OCI-LY7 (cell line): Measurements from ENCODE around the gene MAN1B1. TPM values are rescaled to one million over a fixed set of nuclear protein-coding genes. Genes with fewer than 3 reads are reported as not detected.
A peak's percentile ranks its signal among the peaks of the same experiment; 100 is the strongest.

Experiments used
- BruUV-seq: library from RNA; stranded (reverse); fragments of 400-500 nt; replicated peaks from 2 replicates; lab custom pipeline; 2021; lab: Mats Ljungman, UMichigan
- CTCF ChIA-PET: fragments of 300-600 bp; sonication (Branson Sonifier 250); formaldehyde crosslinking; loops from one replicate; lab custom pipeline; 2022; ENCODE audit warnings: antibody characterized with exemption; ENCODE audit not compliant: unreplicated experiment; lab: Charles Lee
- POLR2A ChIA-PET: fragments of 300-600 bp; sonication (Branson Sonifier 250); formaldehyde crosslinking; loops from one replicate; lab custom pipeline; 2022; ENCODE audit warnings: antibody characterized with exemption; lab: Charles Lee
- DNase-seq: peaks from one replicate; pipeline ENCODE4 v3.0.0-alpha.2; 2015; ENCODE audit warnings: low spot score
- H2AFZ ChIP-seq: fragments of 200-600 bp; sonication (generic), shearing (Covaris generic); 2 replicates; pipeline ENCODE4 v1.6.1; 2014; ENCODE audit warnings: mild to moderate bottlenecking, antibody characterized with exemption, low read length, moderate library complexity
- H3K27ac ChIP-seq: fragments of 200-600 bp; sonication (generic); 2 replicates; pipeline ENCODE4 v1.5.1; 2014; ENCODE audit warnings: mixed run types, low read depth, mild to moderate bottlenecking, moderate library complexity, low read length, inconsistent platforms; ENCODE audit not compliant: poor library complexity, severe bottlenecking
- H3K36me3 ChIP-seq: fragments of 200-600 bp; sonication (generic); 2 replicates; pipeline ENCODE4 v1.6.1; 2014; ENCODE audit warnings: mild to moderate bottlenecking, antibody characterized with exemption, low read length, moderate library complexity, mixed read lengths; ENCODE audit not compliant: insufficient read depth
- H3K4me1 ChIP-seq: fragments of 200-600 bp; sonication (generic); 2 replicates; pipeline ENCODE4 v1.5.1; 2014; ENCODE audit warnings: mild to moderate bottlenecking, low read length; ENCODE audit not compliant: insufficient read depth, poor library complexity, severe bottlenecking
- H3K4me2 ChIP-seq: fragments of 200-600 bp; sonication (generic); 2 replicates; pipeline ENCODE4 v1.6.1; 2014; ENCODE audit warnings: mild to moderate bottlenecking, low read length
- H3K4me3 ChIP-seq: fragments of 200-600 bp; sonication (generic); 2 replicates; pipeline ENCODE4 v1.5.1; 2014; ENCODE audit warnings: mild to moderate bottlenecking, low read depth, low read length; ENCODE audit not compliant: poor library complexity, severe bottlenecking
- H3K79me2 ChIP-seq: fragments of 200-600 bp; sonication (generic); 2 replicates; pipeline ENCODE4 v1.6.1; 2016; ENCODE audit warnings: low read depth, mild to moderate bottlenecking, low read length, moderate library complexity, mixed read lengths; ENCODE audit not compliant: insufficient read depth
- H3K9me2 ChIP-seq: fragments of 200-600 bp; sonication (generic); 2 replicates; pipeline ENCODE4 v1.6.1; 2016; ENCODE audit warnings: mild to moderate bottlenecking, low read length, mixed read lengths; ENCODE audit not compliant: insufficient read depth
- H3K9me3 ChIP-seq: fragments of 200-600 bp; sonication (generic); 2 replicates; pipeline ENCODE4 v1.6.1; 2014; ENCODE audit warnings: mild to moderate bottlenecking, mixed run types, low read length, mixed read lengths
- H4K20me1 ChIP-seq: fragments of 200-600 bp; sonication (generic); 2 replicates; pipeline ENCODE4 v1.6.1; 2014; ENCODE audit warnings: mild to moderate bottlenecking, antibody characterized with exemption, low read length, moderate library complexity, mixed read lengths; ENCODE audit not compliant: insufficient read depth
- CTCF ChIP-seq: fragments of 200-600 bp; sonication (generic); conservative IDR thresholded peaks from 2 replicates; pipeline ENCODE4 v1.5.1; 2014; ENCODE audit warnings: mild to moderate bottlenecking, antibody characterized with exemption, low read length, moderate library complexity, mixed read lengths
- EZH2phosphoT487 ChIP-seq: fragments of 200-600 bp; sonication (generic); IDR thresholded peaks from 2 replicates; pipeline ENCODE4 v1.6.1; 2018; ENCODE audit warnings: low read depth, borderline replicate concordance, mild to moderate bottlenecking, mixed run types, antibody characterized with exemption, low read length, moderate library complexity, mixed read lengths
- intact Hi-C: fragments of 100-400 bp; cut with micrococcal nuclease; formaldehyde crosslinking; loops from one replicate; pipeline ENCODE4 v1.10.0; 2022; ENCODE audit not compliant: unreplicated experiment
- total RNA-seq, 2 experiments: library from RNA; depleted of rRNA in 1 of 2; stranded (reverse); fragments of >200 nt in 1 of 2; shearing (Covaris generic) in 1 of 2; gene quantifications; 2 replicates each; pipeline ENCODE4 v1.2.3, GENCODE V29; 2014 to 2022

MAN1B1 gene
- total RNA-seq, 2 experiments from 2014 or later: 32.7 to 43.4 TPM

DNA sequence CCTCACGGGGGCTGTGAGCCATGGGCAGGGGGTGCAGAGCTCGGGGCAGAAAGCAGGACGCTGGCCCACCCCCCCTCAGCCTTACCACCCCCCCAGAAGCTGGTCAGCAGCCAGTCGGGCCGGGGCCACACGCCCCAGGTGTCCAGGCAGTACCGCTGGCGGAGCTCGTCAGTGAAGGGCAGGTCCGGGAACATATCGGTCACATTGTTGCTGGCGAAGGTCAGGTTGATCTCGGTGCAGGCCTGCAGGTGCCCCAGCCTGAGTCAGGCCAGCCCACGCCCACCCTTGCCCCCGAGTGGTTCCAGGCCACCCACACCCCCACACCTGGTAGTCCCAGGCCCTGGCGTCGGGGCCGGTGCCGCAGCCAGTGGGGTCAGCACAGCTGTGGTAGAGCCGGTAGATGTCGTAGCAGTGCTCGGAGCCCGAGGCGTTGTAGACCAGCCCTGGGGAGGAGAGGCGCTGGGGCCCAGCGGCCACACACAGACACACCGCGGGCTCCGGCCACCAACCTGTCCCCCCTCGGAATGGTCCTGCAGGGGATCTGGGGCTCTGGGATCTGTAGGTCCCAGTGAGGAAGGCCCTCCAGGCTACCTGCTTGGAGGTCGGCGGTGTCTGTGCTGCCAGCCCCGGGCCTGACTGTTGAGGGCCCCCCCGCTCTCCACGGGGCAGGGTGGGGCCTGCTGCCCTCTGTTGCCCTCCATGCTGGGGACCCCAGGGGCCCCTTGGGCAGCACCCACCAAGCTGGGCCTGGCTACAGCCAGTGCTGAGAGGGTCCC is 25.2 kb downstream of the MAN1B1 start:
- Histone ChIP-seq H3K9me2 (no peaks in the 10 kb centered on the region), H3K4me1 (peaks cover 18% of the 10 kb centered on the region), H3K4me2 (no peak overlapping the region), H3K36me3 (peaks cover 55% of the 10 kb centered on the region), H2AFZ (no peak overlapping the region), H4K20me1 (no peaks in the 10 kb centered on the region), H3K4me3 (no peak overlapping the region), H3K27ac (no peak overlapping the region), H3K79me2 (no peaks in the 10 kb centered on the region), H3K9me3 (no peaks in the 10 kb centered on the region)
- no TSS peak for BruUV-seq
- TF ChIP-seq CTCF (no peak), EZH2phosphoT487 (no peak)
- ChIA-PET POLR2A (interaction anchor here (0.6 kb wide), 1 partner anchor 872 kb away, joined by 3 read pairs; no protein-coding TSS in a partner anchor), CTCF (no interaction called here)
- DNase-seq: no peak
- intact Hi-C loops: no loop called here

- TF ChIP-seq CTCF (no peak), EZH2phosphoT487 (no peak)
- POLR2A ChIA-PET: no interaction called here
- DNase-seq: no peak
- intact Hi-C loops: no loop called here
- BruUV-seq: no TSS peak
- H3K4me1 ChIP-seq: peaks cover 18% of the 10 kb centered on the region
- CTCF ChIA-PET: interaction anchor here (0.9 kb wide), 1 partner anchor 45 kb away, joined by 3 read pairs; no protein-coding TSS in a partner anchor
- peaks cover 49% of the 10 kb centered on the region for H3K36me3 ChIP-seq
- no peaks in the 10 kb centered on the region for H3K9me3 ChIP-seq
- H3K4me2 ChIP-seq: peak overlapping the region; percentile 55; the same call in 1 of the 2 replicates
- H3K27ac ChIP-seq: no peak overlapping the region
- no peaks in the 10 kb centered on the region for H3K79me2 ChIP-seq
- H3K4me3 ChIP-seq: peak overlapping the region; percentile 95
- H4K20me1 ChIP-seq: no peaks in the 10 kb centered on the region
- no peaks in the 10 kb centered on the region for H3K9me2 ChIP-seq
- H2AFZ ChIP-seq: no peak overlapping the region
Observed at GRCh38 chr9:137112564-137113384, 26.0 kb downstream of the MAN1B1 start.
